OCI-LY1 (cell line): ENCODE data around the gene HPS3.

ENCODE experiments used
- CTCF ChIP-seq: fragments of 200-600 bp; sonication (generic), shearing (Covaris generic); IDR thresholded peaks from 2 replicates; pipeline ENCODE4 v1.5.1; 2017; ENCODE audit warnings: mild to moderate bottlenecking, antibody characterized with exemption, low read length, moderate library complexity, mixed read lengths
- EZH2 ChIP-seq: fragments of 200-600 bp; sonication (generic), shearing (Covaris generic); IDR thresholded peaks from 2 replicates; pipeline ENCODE4 v1.8.0; 2017; ENCODE audit warnings: borderline replicate concordance, mixed run types, mild to moderate bottlenecking, antibody characterized with exemption, low read length, moderate library complexity, mixed read lengths

GRCh38 chr3:149150436-149150835, 21.0 kb downstream of the HPS3 start:
- TF ChIP-seq CTCF (no peak), EZH2 (no peak)
